ENCODE measurements around the gene MAP2K3. TPM values are rescaled to one million over a fixed set of nuclear protein-coding genes. Genes with fewer than 3 reads are reported as not detected.

MAP2K3 gene
- total RNA-seq, 1 donor from 2014 or later, result 74.0 TPM

GRCh38 chr17:21351366-21352065 lies 67.0 kb downstream of the MAP2K3 start:
- DNase-seq (ENCODE audit: low spot score), result no peak

- no peak for DNase-seq (ENCODE audit: low spot score)
Observed at GRCh38 chr17:21352221-21352980, 67.9 kb downstream of the MAP2K3 start.

- no peak for DNase-seq (ENCODE audit: low spot score)
Observed at GRCh38 chr17:21352981-21353265, 68.4 kb downstream of the MAP2K3 start.

GRCh38 chr17:21353326-21354010 lies 69.0 kb downstream of the MAP2K3 start:
- DNase-seq (ENCODE audit: low spot score), result no peak

GRCh38 chr17:21354796-21355385 lies 70.4 kb downstream of the MAP2K3 start:
- no peak for DNase-seq (ENCODE audit: low spot score)

- DNase-seq (ENCODE audit: low spot score), result no peak
Observed at GRCh38 chr17:21355586-21355985, 71.1 kb downstream of the MAP2K3 start.

- DNase-seq (ENCODE audit: low spot score), result no peak
Observed at GRCh38 chr17:21356537-21357127, 72.1 kb downstream of the MAP2K3 start.

GRCh38 chr17:21357281-21357680 lies 72.8 kb downstream of the MAP2K3 start:
- no peak for DNase-seq (ENCODE audit: low spot score)

- no peak for DNase-seq (ENCODE audit: low spot score)
Observed at GRCh38 chr17:21357696-21358656, 73.5 kb downstream of the MAP2K3 start.

GRCh38 chr17:21358682-21359482 lies 74.4 kb downstream of the MAP2K3 start:
- peak; percentile 58 for DNase-seq (ENCODE audit: low spot score)

GRCh38 chr17:21359483-21359840 lies 75.0 kb downstream of the MAP2K3 start:
- DNase-seq (ENCODE audit: low spot score), result no peak

GRCh38 chr17:21360048-21360447 lies 75.5 kb downstream of the MAP2K3 start:
- no peak for DNase-seq (ENCODE audit: low spot score)

GRCh38 chr17:21361020-21361809 lies 76.7 kb downstream of the MAP2K3 start:
- DNase-seq (ENCODE audit: low spot score), result no peak

GRCh38 chr17:21362331-21362931 lies 77.9 kb downstream of the MAP2K3 start:
- DNase-seq (ENCODE audit: low spot score), result no peak

GRCh38 chr17:21363776-21364642 lies 79.5 kb downstream of the MAP2K3 start:
- DNase-seq (ENCODE audit: low spot score), result no peak
